Left ventricle myocardium inferior (tissue), 1 donor: ENCODE measurements around the gene S1PR3. TPM values are rescaled to one million over a fixed set of nuclear protein-coding genes. Genes with fewer than 3 reads are reported as not detected.

Source experiments
- DNase-seq: peaks from one replicate; pipeline ENCODE4 v3.0.0-alpha.2; 2020
- H3K27ac ChIP-seq: fragments of 200-600 bp; replicated peaks from 2 replicates; pipeline ENCODE4 v1.8.0; 2021
- H3K27me3 ChIP-seq: fragments of 200-600 bp; 2 replicates; pipeline ENCODE4 v1.8.0; 2021; ENCODE audit warnings: low read depth
- H3K36me3 ChIP-seq: fragments of 200-600 bp; 2 replicates; pipeline ENCODE4 v1.8.0; 2021
- H3K4me1 ChIP-seq: fragments of 200-600 bp; 2 replicates; pipeline ENCODE4 v1.8.0; 2021
- H3K4me3 ChIP-seq: fragments of 200-600 bp; 2 replicates; pipeline ENCODE4 v1.8.0; 2021; ENCODE audit warnings: mild to moderate bottlenecking, moderate library complexity
- H3K9me3 ChIP-seq: fragments of 200-600 bp; replicated peaks from 2 replicates; pipeline ENCODE4 v1.8.0; 2021
- CTCF ChIP-seq: fragments of 200-600 bp; IDR thresholded peaks from 2 replicates; pipeline ENCODE4 v1.8.0; 2021; ENCODE audit warnings: antibody characterized with exemption, mild to moderate bottlenecking, borderline replicate concordance
- intact Hi-C: fragments of 100-400 bp; cut with micrococcal nuclease; formaldehyde crosslinking; loops from one replicate; pipeline ENCODE4 v1.11.0; 2022
- total RNA-seq: library from RNA; stranded (reverse); fragmentation: NEBNext Ultra II Directional; extraction: Animal tissue kit (Norgen Biotek cat#: 25700); gene quantifications from one replicate; pipeline ENCODE4 v1.2.1, GENCODE V29; 2021
- donor health status: DM: no; HTN: yes; CAD: no; lungs with severe emphysema.

S1PR3 gene
- total RNA-seq, 1 donor from 2014 or later: 26.8 TPM

- TF ChIP-seq CTCF: no peak
- no peak overlapping the region for H3K4me3 ChIP-seq
- H3K36me3 ChIP-seq: no peaks in the 10 kb centered on the region
- intact Hi-C loops: no loop called here
- DNase-seq: no peak
- peaks cover 10% of the 10 kb centered on the region for H3K4me1 ChIP-seq
- H3K27ac ChIP-seq: no peak overlapping the region
- no peaks in the 10 kb centered on the region for H3K9me3 ChIP-seq
- no peaks in the 10 kb centered on the region for H3K27me3 ChIP-seq
These were observed 18.8 kb downstream of the S1PR3 start for GRCh38 chr9:89010056-89010455.

- intact Hi-C loops: no loop called here
- no peaks in the 10 kb centered on the region for H3K27me3 ChIP-seq
- peaks cover 10% of the 10 kb centered on the region for H3K4me1 ChIP-seq
- no peak for TF ChIP-seq CTCF
- H3K27ac ChIP-seq: no peak overlapping the region
- no peaks in the 10 kb centered on the region for H3K36me3 ChIP-seq
- H3K9me3 ChIP-seq: no peaks in the 10 kb centered on the region
- no peak overlapping the region for H3K4me3 ChIP-seq
- DNase-seq: no peak
These were observed 19.4 kb downstream of the S1PR3 start for GRCh38 chr9:89010526-89011111.

GRCh38 chr9:89011683-89012082, 20.4 kb downstream of the S1PR3 start:
- H3K36me3 ChIP-seq: no peaks in the 10 kb centered on the region
- DNase-seq: no peak
- no peaks in the 10 kb centered on the region for H3K9me3 ChIP-seq
- intact Hi-C loops: no loop called here
- no peak overlapping the region for H3K4me3 ChIP-seq
- H3K27me3 ChIP-seq: no peaks in the 10 kb centered on the region
- no peak overlapping the region for H3K27ac ChIP-seq
- TF ChIP-seq CTCF: no peak
- H3K4me1 ChIP-seq: no peaks in the 10 kb centered on the region

GRCh38 chr9:89012294-89013042, 21.2 kb downstream of the S1PR3 start:
- no peak for TF ChIP-seq CTCF
- intact Hi-C loops: no loop called here
- Histone ChIP-seq H3K36me3 (no peaks in the 10 kb centered on the region), H3K4me3 (no peak overlapping the region), H3K27me3 (no peaks in the 10 kb centered on the region), H3K9me3 (no peaks in the 10 kb centered on the region), H3K27ac (no peak overlapping the region), H3K4me1 (no peaks in the 10 kb centered on the region)
- DNase-seq: no peak

- Histone ChIP-seq H3K27me3 (no peaks in the 10 kb centered on the region), H3K36me3 (no peaks in the 10 kb centered on the region), H3K9me3 (no peaks in the 10 kb centered on the region), H3K4me1 (no peaks in the 10 kb centered on the region), H3K4me3 (no peak overlapping the region), H3K27ac (no peak overlapping the region)
- DNase-seq: no peak
- intact Hi-C loops: no loop called here
- no peak for TF ChIP-seq CTCF
These were observed 22.4 kb downstream of the S1PR3 start for GRCh38 chr9:89013660-89014059.
